Measurements from ENCODE around the gene WFDC9. TPM values are rescaled to one million over a fixed set of nuclear protein-coding genes. Genes with fewer than 3 reads are reported as not detected.

WFDC9 gene
- total RNA-seq, 2 experiments from 2014 or later = not detected

DNA sequence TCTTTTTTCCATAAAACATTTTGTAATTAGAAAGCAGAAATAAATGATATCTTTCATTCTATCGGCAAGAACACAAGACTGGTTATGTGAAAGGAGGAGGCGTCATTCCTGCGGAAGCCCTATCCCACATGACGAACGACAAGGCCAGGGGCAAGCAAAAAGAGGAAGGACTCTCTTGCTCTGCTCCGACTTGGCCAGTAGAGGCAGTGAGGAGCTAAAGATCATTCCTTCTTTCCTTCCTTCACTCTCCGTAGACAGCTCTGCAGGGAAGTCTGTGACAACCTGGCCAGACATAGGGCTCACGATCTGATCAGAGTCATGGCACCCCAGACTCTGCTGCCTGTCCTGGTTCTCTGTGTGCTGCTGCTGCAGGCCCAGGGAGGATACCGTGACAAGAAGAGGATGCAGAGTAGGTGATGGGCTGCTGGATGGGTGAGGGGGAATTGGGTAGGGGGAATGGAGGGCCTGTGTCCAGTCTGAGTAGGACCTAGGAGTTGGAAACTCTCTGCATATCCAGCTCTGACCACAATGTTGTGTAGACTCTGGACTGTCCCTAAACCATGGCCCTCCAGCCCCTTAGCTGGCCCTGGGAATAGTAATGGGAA is 1.5 kb downstream of the WFDC9 start, which contains the start of gene WFDC10A:
WFDC10A (plus strand) TSS at position 244 of the 605 bp plus-strand sequence; CDS start at position 319, 75 bp downstream.
- Mint-ChIP-seq H3K9me3 (peaks cover 6% of the 10 kb centered on the region), H3K4me3 (no peak within 1 kb of the TSS), H3K27ac (no peak within 1 kb of the TSS), H3K4me1 (ENCODE audit: low read depth) (peaks cover 4% of the 10 kb centered on the region), H3K36me3 (ENCODE audit: low read depth) (no peaks in the 10 kb centered on the region), H3K27me3 (peaks cover 64% of the 10 kb centered on the region)
- no peaks in the 10 kb centered on the region for H3K9me3 ChIP-seq (ENCODE audit: control insufficient read depth in 1 of 2, insufficient read depth in 1 of 2, low read length in 2 of 2)
- ATAC-seq (ENCODE audit: poor library complexity) = peak; percentile 60
- peaks cover 3% of the 10 kb centered on the region for H3K4me1 ChIP-seq (ENCODE audit: insufficient read depth, low read length)
- H3K27ac ChIP-seq (ENCODE audit: low read depth in 1 of 2, low read length in 2 of 2) = no peak within 1 kb of the TSS
- ChIA-PET POLR2A (no interaction called here), CTCF (interaction anchor here (1.4 kb wide), 1 partner anchor 13 kb away, joined by 3 read pairs; no protein-coding TSS in a partner anchor)
- intact Hi-C loops (cut with DNase I, micrococcal nuclease) = no loop called here
- H3K4me3 ChIP-seq (ENCODE audit: low read length) = no peak within 1 kb of the TSS
- peaks cover 0 to 6% of the 10 kb centered on the region in 2 experiments for H3K27me3 ChIP-seq (ENCODE audit: control insufficient read depth in 1 of 2, insufficient read depth in 2 of 2, low read length in 2 of 2)
- DNase-seq = peak in 4 of 14 experiments; percentile 4 to 45 (median 32)
- peak; percentile 40 for TF ChIP-seq CTCF (IDR thresholded peaks at IDR 0.05)
- H3K36me3 ChIP-seq (ENCODE audit: insufficient read depth, low read length) = no peaks in the 10 kb centered on the region

DNA sequence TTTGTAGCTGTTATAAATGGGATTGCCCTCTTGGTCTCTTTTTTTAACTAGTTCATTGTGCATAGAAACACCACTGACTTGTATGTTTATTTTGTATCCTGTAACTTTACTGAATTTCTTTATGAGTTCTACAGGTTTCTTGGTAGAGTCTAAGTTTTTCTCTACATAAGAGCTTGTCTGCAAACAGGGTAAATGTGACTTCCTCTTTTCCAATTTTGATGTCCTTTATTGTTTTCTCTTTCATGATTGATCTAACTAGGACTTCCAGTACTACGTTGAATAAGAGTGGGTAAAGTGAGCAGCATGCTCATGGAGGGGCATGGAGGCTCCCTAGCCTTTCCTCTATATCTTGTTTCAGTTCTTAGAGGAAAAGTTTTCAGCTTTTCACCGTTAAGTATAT is 4.5 kb downstream of the WFDC9 start:
- ChIA-PET POLR2A (no interaction called here), CTCF (no interaction called here)
- Histone ChIP-seq H3K27ac (ENCODE audit: low read depth in 1 of 2, low read length in 2 of 2) (no peak overlapping the region), H3K4me1 (ENCODE audit: insufficient read depth, low read length) (peaks cover 3% of the 10 kb centered on the region), H3K4me3 (ENCODE audit: low read length) (no peak overlapping the region), H3K9me3 (ENCODE audit: control insufficient read depth in 1 of 2, insufficient read depth in 1 of 2, low read length in 2 of 2) (no peaks in the 10 kb centered on the region), H3K27me3 (ENCODE audit: control insufficient read depth in 1 of 2, insufficient read depth in 2 of 2, low read length in 2 of 2) (peaks cover 0 to 6% of the 10 kb centered on the region in 2 experiments), H3K36me3 (ENCODE audit: insufficient read depth, low read length) (no peaks in the 10 kb centered on the region)
- H3K27ac Mint-ChIP-seq = no peak overlapping the region
- H3K9me3 Mint-ChIP-seq = peaks cover 6% of the 10 kb centered on the region
- intact Hi-C loops (cut with DNase I, micrococcal nuclease) = no loop called here
- H3K4me1 Mint-ChIP-seq (ENCODE audit: low read depth) = peaks cover 4% of the 10 kb centered on the region
- no peak for TF ChIP-seq CTCF (IDR thresholded peaks at IDR 0.05)
- no peak overlapping the region for H3K4me3 Mint-ChIP-seq
- peaks cover 51% of the 10 kb centered on the region for H3K27me3 Mint-ChIP-seq
- DNase-seq = no peak
- H3K36me3 Mint-ChIP-seq (ENCODE audit: low read depth) = no peaks in the 10 kb centered on the region
- ATAC-seq (ENCODE audit: poor library complexity) = no peak

DNA sequence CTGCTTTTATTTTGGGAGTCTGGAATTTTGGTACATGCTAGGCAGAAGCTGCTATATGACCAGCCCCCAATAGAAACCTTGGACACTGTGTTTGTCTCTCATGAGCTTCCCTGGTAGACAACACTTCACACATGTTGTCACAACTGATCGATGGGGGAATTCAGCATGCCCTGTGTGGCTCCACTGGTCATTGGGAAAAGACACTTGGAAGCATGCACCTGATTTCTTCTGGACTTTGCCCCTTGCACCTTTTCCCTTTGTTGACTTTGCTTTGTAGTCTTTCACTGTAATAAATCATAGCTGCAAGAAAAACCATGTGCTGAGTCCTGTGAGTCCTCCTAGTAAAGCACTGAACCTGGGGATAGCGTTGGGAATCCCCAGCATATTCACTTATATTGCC is 9.5 kb downstream of the WFDC9 start:
- no peak for TF ChIP-seq CTCF (IDR thresholded peaks at IDR 0.05)
- intact Hi-C loops (cut with DNase I, micrococcal nuclease) = no loop called here
- peaks cover 6% of the 10 kb centered on the region for H3K9me3 Mint-ChIP-seq
- POLR2A ChIA-PET = no interaction called here
- H3K4me1 ChIP-seq (ENCODE audit: insufficient read depth, low read length) = no peaks in the 10 kb centered on the region
- no peaks in the 10 kb centered on the region for H3K36me3 ChIP-seq (ENCODE audit: insufficient read depth, low read length)
- H3K27me3 Mint-ChIP-seq = peaks cover 18% of the 10 kb centered on the region
- H3K4me3 ChIP-seq (ENCODE audit: low read length) = no peak overlapping the region
- CTCF ChIA-PET = no interaction called here
- no peaks in the 10 kb centered on the region for H3K4me1 Mint-ChIP-seq (ENCODE audit: low read depth)
- H3K9me3 ChIP-seq (ENCODE audit: control insufficient read depth in 1 of 2, insufficient read depth in 1 of 2, low read length in 2 of 2) = no peaks in the 10 kb centered on the region
- H3K4me3 Mint-ChIP-seq = no peak overlapping the region
- H3K27ac Mint-ChIP-seq = no peak overlapping the region
- no peaks in the 10 kb centered on the region for H3K36me3 Mint-ChIP-seq (ENCODE audit: low read depth)
- no peak for ATAC-seq (ENCODE audit: poor library complexity)
- no peak for DNase-seq
- no peaks in the 10 kb centered on the region for H3K27me3 ChIP-seq (ENCODE audit: control insufficient read depth in 1 of 2, insufficient read depth in 2 of 2, low read length in 2 of 2)
- H3K27ac ChIP-seq (ENCODE audit: low read depth in 1 of 2, low read length in 2 of 2) = no peak overlapping the region

Data from CD4-positive, alpha-beta T cell (primary cell).